MM.1S (cell line): ENCODE data around the gene SH2D1A.
"Not testable (repeated sequence)": the region's sequence is repeated elsewhere in the genome, so short reads cannot be mapped to it uniquely, and the experiment has no call there.

ENCODE experiments used
- DNase-seq: peaks from one replicate; pipeline ENCODE4 v3.0.0-alpha.2; 2015
- H2AFZ ChIP-seq: fragments of 300-600 bp; sonication (generic); 2 replicates; pipeline ENCODE4 v1.6.0; 2016; ENCODE audit warnings: antibody characterized with exemption, low read length
- H3F3A ChIP-seq: fragments of 300-600 bp; sonication (generic); 2 replicates; pipeline ENCODE4 v1.6.1; 2016; ENCODE audit warnings: mild to moderate bottlenecking, antibody characterized with exemption, low read length, moderate library complexity, mixed read lengths; ENCODE audit not compliant: insufficient read depth
- H3K27ac ChIP-seq: fragments of 300-600 bp; sonication (generic); 2 replicates; pipeline ENCODE4 v1.5.1; 2016; ENCODE audit warnings: mild to moderate bottlenecking, low read length
- H3K27me3 ChIP-seq: fragments of 300-600 bp; sonication (generic); replicated peaks from 2 replicates; pipeline ENCODE4 v1.6.0; 2016; ENCODE audit warnings: low read length; ENCODE audit not compliant: insufficient read depth
- H3K36me3 ChIP-seq: fragments of 300-600 bp; sonication (generic); replicated peaks from 2 replicates; pipeline ENCODE4 v1.6.1; 2016; ENCODE audit warnings: mild to moderate bottlenecking, low read length, mixed read lengths; ENCODE audit not compliant: insufficient read depth
- H3K4me1 ChIP-seq: fragments of 300-600 bp; sonication (generic); 2 replicates; pipeline ENCODE4 v1.6.1; 2016; ENCODE audit warnings: low read length, mixed read lengths
- H3K4me2 ChIP-seq: fragments of 300-600 bp; sonication (generic); 2 replicates; pipeline ENCODE4 v1.6.0; 2016; ENCODE audit warnings: low read depth, low read length
- H3K4me3 ChIP-seq: fragments of 300-600 bp; sonication (generic); 2 replicates; pipeline ENCODE4 v1.5.1; 2016; ENCODE audit warnings: low read length, mixed read lengths
- H3K79me2 ChIP-seq: fragments of 300-600 bp; sonication (generic); 2 replicates; pipeline ENCODE4 v1.6.1; 2016; ENCODE audit warnings: mixed run types, low read length, mixed read lengths
- H3K9ac ChIP-seq: fragments of 300-600 bp; sonication (generic); 2 replicates; pipeline ENCODE4 v1.6.1; 2016; ENCODE audit warnings: low read length, mixed read lengths
- H3K9me2 ChIP-seq: fragments of 300-600 bp; sonication (generic); replicated peaks from 2 replicates; pipeline ENCODE4 v1.6.1; 2016; ENCODE audit warnings: mild to moderate bottlenecking, low read length, mixed read lengths; ENCODE audit not compliant: insufficient read depth
- H3K9me3 ChIP-seq: fragments of 300-600 bp; sonication (generic); replicated peaks from 2 replicates; pipeline ENCODE4 v1.6.1; 2016; ENCODE audit warnings: mild to moderate bottlenecking, low read length, mixed read lengths; ENCODE audit not compliant: insufficient read depth
- H4K20me1 ChIP-seq: fragments of 300-600 bp; sonication (generic); 2 replicates; pipeline ENCODE4 v1.6.1; 2016; ENCODE audit warnings: mild to moderate bottlenecking, low read length, moderate library complexity, mixed read lengths; ENCODE audit not compliant: insufficient read depth
- EZH2 ChIP-seq: fragments of 300-600 bp; sonication (generic); optimal IDR thresholded peaks from 2 replicates; pipeline ENCODE3; 2017; ENCODE audit warnings: low read depth, mild to moderate bottlenecking, antibody characterized with exemption, low read length, mixed read lengths
- EZH2phosphoT487 ChIP-seq: fragments of 300-600 bp; sonication (generic); IDR thresholded peaks from 2 replicates; pipeline ENCODE4 v1.6.1; 2018; ENCODE audit warnings: antibody characterized with exemption, low read length
- TF ChIP-seq, protein P1 (sequence below): fragments of 300-600 bp; sonication (generic); IDR thresholded peaks from 2 replicates; pipeline ENCODE4 v1.5.1; 2016; ENCODE audit warnings: antibody characterized with exemption, low read length, mixed read lengths

The SH2D1A gene

DNA sequence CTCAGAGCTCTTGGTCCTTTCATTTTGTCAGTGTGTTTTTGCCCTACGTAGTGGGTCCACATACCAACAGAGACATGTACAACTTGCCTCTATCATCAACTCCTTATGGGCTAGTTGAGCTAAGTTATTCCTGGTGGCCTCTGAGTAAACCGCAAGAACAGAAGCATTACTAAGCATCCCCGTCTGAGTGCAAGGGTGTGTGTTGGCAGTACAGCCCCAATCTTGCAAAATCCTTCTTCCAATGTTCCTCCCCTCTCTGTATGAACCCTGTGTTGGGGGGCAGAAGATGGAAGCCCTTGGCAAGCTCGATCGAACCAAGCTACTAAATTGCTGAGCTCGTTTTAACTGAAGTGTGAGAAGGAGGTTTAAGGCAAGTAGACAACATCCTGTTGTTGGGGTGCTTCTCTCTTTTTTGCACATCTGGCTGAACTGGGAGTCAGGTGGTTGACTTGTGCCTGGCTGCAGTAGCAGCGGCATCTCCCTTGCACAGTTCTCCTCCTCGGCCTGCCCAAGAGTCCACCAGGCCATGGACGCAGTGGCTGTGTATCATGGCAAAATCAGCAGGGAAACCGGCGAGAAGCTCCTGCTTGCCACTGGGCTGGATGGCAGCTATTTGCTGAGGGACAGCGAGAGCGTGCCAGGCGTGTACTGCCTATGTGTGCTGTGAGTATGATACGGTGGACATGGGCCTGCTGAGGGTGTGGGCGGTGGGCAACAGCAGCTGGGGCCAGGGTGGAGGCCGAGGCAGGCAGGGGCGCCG lies at the start of gene SH2D1A:
Gene SH2D1A, plus strand, starts transcription at position 447 of the 760 bp plus-strand sequence. Its CDS starts 80 bp downstream, at position 527.
- no peak within 1 kb of the TSS for H2AFZ ChIP-seq
- no peak within 1 kb of the TSS for H3K9ac ChIP-seq
- H3K9me2 ChIP-seq, result no peaks in the 10 kb centered on the region
- TF ChIP-seq, protein P1, sequence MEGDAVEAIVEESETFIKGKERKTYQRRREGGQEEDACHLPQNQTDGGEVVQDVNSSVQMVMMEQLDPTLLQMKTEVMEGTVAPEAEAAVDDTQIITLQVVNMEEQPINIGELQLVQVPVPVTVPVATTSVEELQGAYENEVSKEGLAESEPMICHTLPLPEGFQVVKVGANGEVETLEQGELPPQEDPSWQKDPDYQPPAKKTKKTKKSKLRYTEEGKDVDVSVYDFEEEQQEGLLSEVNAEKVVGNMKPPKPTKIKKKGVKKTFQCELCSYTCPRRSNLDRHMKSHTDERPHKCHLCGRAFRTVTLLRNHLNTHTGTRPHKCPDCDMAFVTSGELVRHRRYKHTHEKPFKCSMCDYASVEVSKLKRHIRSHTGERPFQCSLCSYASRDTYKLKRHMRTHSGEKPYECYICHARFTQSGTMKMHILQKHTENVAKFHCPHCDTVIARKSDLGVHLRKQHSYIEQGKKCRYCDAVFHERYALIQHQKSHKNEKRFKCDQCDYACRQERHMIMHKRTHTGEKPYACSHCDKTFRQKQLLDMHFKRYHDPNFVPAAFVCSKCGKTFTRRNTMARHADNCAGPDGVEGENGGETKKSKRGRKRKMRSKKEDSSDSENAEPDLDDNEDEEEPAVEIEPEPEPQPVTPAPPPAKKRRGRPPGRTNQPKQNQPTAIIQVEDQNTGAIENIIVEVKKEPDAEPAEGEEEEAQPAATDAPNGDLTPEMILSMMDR, result no peak
- no peak for TF ChIP-seq EZH2phosphoT487
- TF ChIP-seq EZH2, result no peak
- H3K4me2 ChIP-seq, result no peak within 1 kb of the TSS
- H4K20me1 ChIP-seq, result no peaks in the 10 kb centered on the region
- H3K4me3 ChIP-seq, result no peak within 1 kb of the TSS
- DNase-seq, result no peak
- H3K4me1 ChIP-seq, result no peaks in the 10 kb centered on the region
- H3K27me3 ChIP-seq, result no peaks in the 10 kb centered on the region
- H3K36me3 ChIP-seq, result no peaks in the 10 kb centered on the region
- no peaks in the 10 kb centered on the region for H3K79me2 ChIP-seq
- H3K9me3 ChIP-seq, result no peaks in the 10 kb centered on the region
- H3F3A ChIP-seq, result no peaks in the 10 kb centered on the region
- H3K27ac ChIP-seq, result no peak within 1 kb of the TSS

DNA sequence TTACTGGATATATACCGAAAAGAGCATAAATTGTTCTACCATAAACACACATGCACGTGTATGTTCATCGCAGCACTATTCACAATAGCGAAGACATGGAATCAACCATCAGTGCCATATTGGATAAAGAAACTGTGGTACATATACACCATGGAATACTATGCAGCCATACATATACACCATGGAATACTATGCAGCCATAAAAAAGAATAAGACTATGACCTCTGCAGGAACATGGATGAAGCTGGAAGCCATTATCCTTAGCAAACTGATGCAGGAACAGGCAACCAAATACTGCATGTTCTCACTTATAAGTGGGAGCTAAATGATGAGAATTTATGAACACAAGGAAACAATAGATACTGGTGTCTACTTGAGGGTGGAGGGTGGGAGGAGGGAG lies 47.0 kb upstream of the SH2D1A start:
- not testable (repeated sequence) for H3F3A ChIP-seq, H3K9ac ChIP-seq, H3K79me2 ChIP-seq, H3K27ac ChIP-seq, H3K36me3 ChIP-seq, H3K4me3 ChIP-seq, H3K9me2 ChIP-seq, H2AFZ ChIP-seq, DNase-seq, H3K4me1 ChIP-seq, H3K9me3 ChIP-seq, H4K20me1 ChIP-seq, H3K4me2 ChIP-seq, H3K27me3 ChIP-seq

DNA sequence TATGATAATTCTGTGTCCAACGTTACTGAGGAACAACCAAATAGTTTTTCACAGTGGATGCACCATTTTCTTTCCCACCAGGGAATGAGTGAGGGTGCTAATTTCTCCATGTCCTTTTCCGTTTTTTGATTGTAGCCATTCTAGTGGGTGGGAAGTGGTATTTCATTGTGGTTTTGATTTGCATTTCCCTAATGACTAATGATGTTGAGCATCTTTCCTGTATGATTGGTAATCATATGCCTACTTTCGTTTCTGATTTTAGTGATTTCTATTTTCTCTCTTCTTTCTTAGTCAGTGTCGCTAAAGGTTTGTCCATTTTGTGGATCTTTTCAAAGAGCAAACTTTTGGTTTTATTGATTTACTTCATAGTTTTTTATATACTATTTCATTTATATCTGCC lies 46.0 kb upstream of the SH2D1A start:
- Histone ChIP-seq H3K9me2 (no peaks in the 10 kb centered on the region), H3K9me3 (no peaks in the 10 kb centered on the region), H3F3A (no peaks in the 10 kb centered on the region), H2AFZ (no peak overlapping the region), H3K9ac (no peak overlapping the region), H4K20me1 (no peaks in the 10 kb centered on the region), H3K4me1 (no peaks in the 10 kb centered on the region), H3K4me3 (no peak overlapping the region), H3K4me2 (no peak overlapping the region), H3K36me3 (no peaks in the 10 kb centered on the region), H3K27me3 (no peaks in the 10 kb centered on the region), H3K79me2 (no peaks in the 10 kb centered on the region), H3K27ac (no peak overlapping the region)
- DNase-seq, result no peak
- TF ChIP-seq EZH2, result no peak
- TF ChIP-seq, protein P1, result no peak
- TF ChIP-seq EZH2phosphoT487, result no peak

DNA sequence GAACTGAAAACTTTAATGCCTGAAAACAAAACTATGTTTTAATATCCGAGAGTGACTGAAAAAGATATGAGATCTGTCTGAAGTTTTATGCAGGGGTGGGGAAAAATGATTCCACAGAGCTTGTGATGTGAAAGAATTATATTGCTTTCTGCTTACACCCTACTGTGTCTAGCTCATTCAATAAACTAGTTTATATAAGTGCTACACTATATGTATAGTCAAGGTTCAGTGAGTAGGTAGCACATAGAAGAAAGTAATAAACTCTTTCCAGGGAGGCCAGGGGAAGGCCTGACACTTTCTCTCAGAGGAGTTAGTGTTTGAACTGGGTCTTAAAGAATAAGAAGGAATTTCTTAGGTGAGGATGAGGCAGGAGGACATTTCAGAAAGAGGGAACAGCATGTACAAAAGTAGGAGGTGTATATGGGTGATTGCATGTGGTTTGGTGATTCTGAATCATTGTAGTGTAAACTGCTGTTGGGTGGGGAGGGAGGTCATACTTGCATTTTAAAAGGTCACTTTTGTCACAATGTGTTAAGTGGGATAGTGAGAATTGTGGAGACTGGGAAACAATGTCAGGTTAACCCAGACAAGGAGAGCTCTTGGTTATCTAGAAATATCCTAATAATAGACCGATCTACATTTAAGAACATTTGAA lies 39.0 kb upstream of the SH2D1A start:
- Histone ChIP-seq H3K4me1 (no peaks in the 10 kb centered on the region), H3K9me3 (no peaks in the 10 kb centered on the region), H4K20me1 (no peaks in the 10 kb centered on the region), H3K9me2 (no peaks in the 10 kb centered on the region), H3K9ac (no peak overlapping the region), H3K27me3 (no peaks in the 10 kb centered on the region), H3K4me3 (no peak overlapping the region), H3K27ac (no peak overlapping the region), H3K36me3 (no peaks in the 10 kb centered on the region), H2AFZ (no peak overlapping the region), H3K79me2 (no peaks in the 10 kb centered on the region), H3K4me2 (no peak overlapping the region), H3F3A (no peaks in the 10 kb centered on the region)
- no peak for TF ChIP-seq EZH2phosphoT487
- TF ChIP-seq, protein P1, result no peak
- TF ChIP-seq EZH2, result no peak
- no peak for DNase-seq
